ENCODE measurements around the gene DST. TPM values are rescaled to one million over a fixed set of nuclear protein-coding genes. Genes with fewer than 3 reads are reported as not detected.

The DST gene
- total and polyA plus RNA-seq, 2 of the 8 experiments (the other 6 are each of a cell fraction or from before 2014, with no cell fraction given) = 49.4 to 116 TPM

DNA sequence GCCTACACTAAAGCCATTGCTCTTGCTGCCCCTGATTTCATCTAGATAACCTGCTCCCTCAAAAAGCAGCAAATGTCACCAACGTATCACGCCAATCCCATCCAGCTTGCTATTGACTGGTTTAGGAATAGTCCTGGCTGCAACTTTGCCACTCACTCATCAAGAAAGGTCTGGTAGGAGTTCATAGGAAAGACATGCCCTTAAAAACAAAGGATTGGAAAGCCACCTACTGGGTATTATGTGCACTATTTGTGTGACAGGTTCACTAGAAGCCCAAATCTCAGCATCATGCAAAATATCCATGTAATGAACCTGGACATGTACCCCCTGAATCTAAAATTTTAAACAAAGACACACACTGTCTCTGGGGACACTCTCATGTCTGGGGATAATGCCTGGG lies 224.9 kb downstream of the DST start (continued):
- TF ChIP-seq POLR2AphosphoS5 (IDR thresholded peaks at IDR 0.05; ENCODE audit: low read depth, low read length) (no peak), CREB1 (IDR thresholded peaks at IDR 0.05) (no peak), SP4 (IDR thresholded peaks at IDR 0.05; ENCODE audit: low read length) (no peak), SIN3A (conservative IDR thresholded peaks at IDR 0.05 in 1 of 2, IDR thresholded peaks at IDR 0.05 in 1 of 2; ENCODE audit: low read depth in 1 of 2, low read length in 2 of 2) (no peak), MAFK (IDR thresholded peaks at IDR 0.05; ENCODE audit: low read depth, low read length) (no peak), KDM5A (IDR thresholded peaks at IDR 0.05; ENCODE audit: low read length) (no peak)
- TF ChIP-seq, protein P1, sequence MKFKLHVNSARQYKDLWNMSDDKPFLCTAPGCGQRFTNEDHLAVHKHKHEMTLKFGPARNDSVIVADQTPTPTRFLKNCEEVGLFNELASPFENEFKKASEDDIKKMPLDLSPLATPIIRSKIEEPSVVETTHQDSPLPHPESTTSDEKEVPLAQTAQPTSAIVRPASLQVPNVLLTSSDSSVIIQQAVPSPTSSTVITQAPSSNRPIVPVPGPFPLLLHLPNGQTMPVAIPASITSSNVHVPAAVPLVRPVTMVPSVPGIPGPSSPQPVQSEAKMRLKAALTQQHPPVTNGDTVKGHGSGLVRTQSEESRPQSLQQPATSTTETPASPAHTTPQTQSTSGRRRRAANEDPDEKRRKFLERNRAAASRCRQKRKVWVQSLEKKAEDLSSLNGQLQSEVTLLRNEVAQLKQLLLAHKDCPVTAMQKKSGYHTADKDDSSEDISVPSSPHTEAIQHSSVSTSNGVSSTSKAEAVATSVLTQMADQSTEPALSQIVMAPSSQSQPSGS (IDR thresholded peaks at IDR 0.05; ENCODE audit: low read length) = no peak
